ENCODE results near the gene COP1.

GRCh38 chr1:176033474-176033873 is 173.6 kb downstream of the COP1 start:
- TF ChIP-seq GATA3 (IDR thresholded peaks at IDR 0.05; ENCODE audit: low read depth, low read length) (no peak), GATA2 (IDR thresholded peaks at IDR 0.05; ENCODE audit: low read depth, low read length) (no peak)
